ENCODE measurements around the gene DLL4.

Gene DLL4

DNA sequence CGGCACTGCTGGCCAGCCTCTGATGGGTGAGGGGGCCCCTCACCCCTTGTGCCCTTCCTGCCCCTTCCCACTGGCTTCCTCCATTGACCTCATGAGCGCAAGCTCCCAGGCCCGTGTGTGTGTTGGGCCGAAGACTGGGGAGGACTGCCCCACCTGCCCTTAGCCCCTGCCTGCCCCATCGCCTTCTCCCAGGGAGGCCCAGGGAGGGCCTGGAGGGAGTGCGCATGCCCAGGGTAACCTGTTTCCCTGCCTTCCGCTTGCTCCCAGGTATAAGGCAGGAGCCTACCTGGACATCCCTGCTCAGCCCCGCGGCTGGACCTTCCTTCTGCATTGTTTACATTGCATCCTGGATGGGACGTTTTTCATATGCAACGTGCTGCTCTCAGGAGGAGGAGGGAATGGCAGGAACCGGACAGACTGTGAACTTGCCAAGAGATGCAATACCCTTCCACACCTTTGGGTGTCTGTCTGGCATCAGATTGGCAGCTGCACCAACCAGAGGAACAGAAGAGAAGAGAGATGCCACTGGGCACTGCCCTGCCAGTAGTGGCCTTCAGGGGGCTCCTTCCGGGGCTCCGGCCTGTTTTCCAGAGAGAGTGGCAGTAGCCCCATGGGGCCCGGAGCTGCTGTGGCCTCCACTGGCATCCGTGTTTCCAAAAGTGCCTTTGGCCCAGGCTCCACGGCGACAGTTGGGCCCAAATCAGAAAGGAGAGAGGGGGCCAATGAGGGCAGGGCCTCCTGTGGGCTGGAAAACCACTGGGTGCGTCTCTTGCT is 8.8 kb downstream of the DLL4 start:
- Histone ChIP-seq H3F3A (ENCODE audit: control insufficient read depth, insufficient read depth) (peaks cover 11% of the 10 kb centered on the region), H3K27ac (ENCODE audit: low read depth, low read length) (no peak overlapping the region), H3K79me2 (ENCODE audit: control insufficient read depth, low read length) (no peaks in the 10 kb centered on the region), H3K4me2 (ENCODE audit: low read length) (no peak overlapping the region), H3K4me1 (ENCODE audit: control insufficient read depth, low read length) (peaks cover 38% of the 10 kb centered on the region), H3K9me3 (ENCODE audit: control insufficient read depth, insufficient read depth, low read length) (no peaks in the 10 kb centered on the region), H3K9me2 (replicated peaks; ENCODE audit: control insufficient read depth, low read length) (no peaks in the 10 kb centered on the region), H3K27me3 (ENCODE audit: control insufficient read depth, low read length) (no peaks in the 10 kb centered on the region), H3K4me3 (ENCODE audit: low read length) (no peak overlapping the region), H4K20me1 (ENCODE audit: control insufficient read depth, insufficient read depth, low read depth, low read length) (no peaks in the 10 kb centered on the region), H3K36me3 (ENCODE audit: control insufficient read depth, low read length) (no peaks in the 10 kb centered on the region)
- no peak for TF ChIP-seq EZH2phosphoT487 (IDR thresholded peaks at IDR 0.05; ENCODE audit: borderline replicate concordance, low read length)
- TF ChIP-seq, protein P1, sequence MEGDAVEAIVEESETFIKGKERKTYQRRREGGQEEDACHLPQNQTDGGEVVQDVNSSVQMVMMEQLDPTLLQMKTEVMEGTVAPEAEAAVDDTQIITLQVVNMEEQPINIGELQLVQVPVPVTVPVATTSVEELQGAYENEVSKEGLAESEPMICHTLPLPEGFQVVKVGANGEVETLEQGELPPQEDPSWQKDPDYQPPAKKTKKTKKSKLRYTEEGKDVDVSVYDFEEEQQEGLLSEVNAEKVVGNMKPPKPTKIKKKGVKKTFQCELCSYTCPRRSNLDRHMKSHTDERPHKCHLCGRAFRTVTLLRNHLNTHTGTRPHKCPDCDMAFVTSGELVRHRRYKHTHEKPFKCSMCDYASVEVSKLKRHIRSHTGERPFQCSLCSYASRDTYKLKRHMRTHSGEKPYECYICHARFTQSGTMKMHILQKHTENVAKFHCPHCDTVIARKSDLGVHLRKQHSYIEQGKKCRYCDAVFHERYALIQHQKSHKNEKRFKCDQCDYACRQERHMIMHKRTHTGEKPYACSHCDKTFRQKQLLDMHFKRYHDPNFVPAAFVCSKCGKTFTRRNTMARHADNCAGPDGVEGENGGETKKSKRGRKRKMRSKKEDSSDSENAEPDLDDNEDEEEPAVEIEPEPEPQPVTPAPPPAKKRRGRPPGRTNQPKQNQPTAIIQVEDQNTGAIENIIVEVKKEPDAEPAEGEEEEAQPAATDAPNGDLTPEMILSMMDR (IDR thresholded peaks at IDR 0.05; ENCODE audit: low read depth, low read length, poor library complexity, severe bottlenecking), result no peak

DNA sequence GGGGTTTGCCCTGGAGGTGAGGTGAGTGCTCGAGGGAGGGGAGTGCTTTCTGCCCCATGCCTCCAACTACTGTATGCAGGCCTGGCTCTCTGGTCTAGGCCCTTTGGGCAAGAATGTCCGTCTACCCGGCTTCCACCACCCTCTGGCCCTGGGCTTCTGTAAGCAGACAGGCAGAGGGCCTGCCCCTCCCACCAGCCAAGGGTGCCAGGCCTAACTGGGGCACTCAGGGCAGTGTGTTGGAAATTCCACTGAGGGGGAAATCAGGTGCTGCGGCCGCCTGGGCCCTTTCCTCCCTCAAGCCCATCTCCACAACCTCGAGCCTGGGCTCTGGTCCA is 9.4 kb downstream of the DLL4 start:
- no peaks in the 10 kb centered on the region for H3K9me2 ChIP-seq (replicated peaks; ENCODE audit: control insufficient read depth, low read length)
- peaks cover 40% of the 10 kb centered on the region for H3K4me1 ChIP-seq (ENCODE audit: control insufficient read depth, low read length)
- H3K27me3 ChIP-seq (ENCODE audit: control insufficient read depth, low read length), result no peaks in the 10 kb centered on the region
- H3K4me2 ChIP-seq (ENCODE audit: low read length), result no peak overlapping the region
- no peak overlapping the region for H3K4me3 ChIP-seq (ENCODE audit: low read length)
- no peaks in the 10 kb centered on the region for H3K9me3 ChIP-seq (ENCODE audit: control insufficient read depth, insufficient read depth, low read length)
- no peak for TF ChIP-seq EZH2phosphoT487 (IDR thresholded peaks at IDR 0.05; ENCODE audit: borderline replicate concordance, low read length)
- TF ChIP-seq, protein P1 (IDR thresholded peaks at IDR 0.05; ENCODE audit: low read depth, low read length, poor library complexity, severe bottlenecking), result no peak
- no peak overlapping the region for H3K27ac ChIP-seq (ENCODE audit: low read depth, low read length)
- peaks cover 11% of the 10 kb centered on the region for H3F3A ChIP-seq (ENCODE audit: control insufficient read depth, insufficient read depth)
- H3K36me3 ChIP-seq (ENCODE audit: control insufficient read depth, low read length), result no peaks in the 10 kb centered on the region
- no peaks in the 10 kb centered on the region for H4K20me1 ChIP-seq (ENCODE audit: control insufficient read depth, insufficient read depth, low read depth, low read length)
- no peaks in the 10 kb centered on the region for H3K79me2 ChIP-seq (ENCODE audit: control insufficient read depth, low read length)

DNA sequence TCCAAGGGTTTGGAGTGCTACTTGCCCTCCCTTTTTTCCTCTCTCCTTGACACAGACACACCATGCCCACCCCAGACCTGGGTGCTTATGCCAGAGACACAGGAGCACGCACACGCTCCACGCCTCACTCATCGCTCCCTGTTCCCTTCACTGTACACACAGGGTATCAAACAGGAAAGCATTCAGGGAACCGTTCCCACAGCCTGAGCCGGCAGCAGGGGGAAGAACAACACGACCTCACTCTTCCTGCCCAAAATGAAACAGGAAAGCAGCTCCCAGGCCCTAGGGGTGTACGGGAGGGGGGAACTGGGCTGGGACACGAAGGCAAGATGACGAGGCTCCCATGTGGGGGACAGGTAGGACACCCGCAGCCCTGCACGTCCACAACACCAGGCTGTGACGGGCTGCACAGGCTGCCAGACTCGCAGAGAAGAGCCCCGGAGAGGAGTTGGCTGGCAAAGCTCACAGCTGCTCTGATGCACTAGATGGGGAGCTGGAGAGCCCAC is 11.2 kb downstream of the DLL4 start:
- H3K4me1 ChIP-seq (ENCODE audit: control insufficient read depth, low read length), result peaks cover 40% of the 10 kb centered on the region
- peak overlapping the region; percentile 94 for H3K4me2 ChIP-seq (ENCODE audit: low read length)
- no peaks in the 10 kb centered on the region for H4K20me1 ChIP-seq (ENCODE audit: control insufficient read depth, insufficient read depth, low read depth, low read length)
- TF ChIP-seq, protein P1 (IDR thresholded peaks at IDR 0.05; ENCODE audit: low read depth, low read length, poor library complexity, severe bottlenecking), result no peak
- no peak for TF ChIP-seq EZH2phosphoT487 (IDR thresholded peaks at IDR 0.05; ENCODE audit: borderline replicate concordance, low read length)
- H3F3A ChIP-seq (ENCODE audit: control insufficient read depth, insufficient read depth), result peaks cover 11% of the 10 kb centered on the region
- H3K27me3 ChIP-seq (ENCODE audit: control insufficient read depth, low read length), result no peaks in the 10 kb centered on the region
- H3K79me2 ChIP-seq (ENCODE audit: control insufficient read depth, low read length), result no peaks in the 10 kb centered on the region
- H3K27ac ChIP-seq (ENCODE audit: low read depth, low read length), result no peak overlapping the region
- no peak overlapping the region; the same call in 1 of the 2 replicates for H3K4me3 ChIP-seq (ENCODE audit: low read length)
- no peaks in the 10 kb centered on the region for H3K9me2 ChIP-seq (replicated peaks; ENCODE audit: control insufficient read depth, low read length)
- H3K36me3 ChIP-seq (ENCODE audit: control insufficient read depth, low read length), result no peaks in the 10 kb centered on the region
- no peaks in the 10 kb centered on the region for H3K9me3 ChIP-seq (ENCODE audit: control insufficient read depth, insufficient read depth, low read length)
